Measurements from ENCODE around the gene CFAP157.

CFAP157 gene

GRCh38 chr9:127762111-127762676 is 55.4 kb downstream of the CFAP157 start:
- DNase-seq (ENCODE audit: low read depth): no peak

GRCh38 chr9:127763918-127764384 is 57.2 kb downstream of the CFAP157 start:
- DNase-seq (ENCODE audit: low read depth): no peak

GRCh38 chr9:127765418-127765817 is 58.6 kb downstream of the CFAP157 start:
- no peak for DNase-seq (ENCODE audit: low read depth)

All from stimulated activated CD8-positive, alpha-beta memory T cell treated with anti-CD3 and anti-CD28 coated beads, Interleukin-15, amount 100 ng/mL, for 1 hour (primary cell).